T1000 (cell line): Measurements from ENCODE around the gene STAU1.
A peak's percentile ranks its signal among the peaks of the same experiment; 100 is the strongest.
"Not testable (repeated sequence)": the region's sequence is repeated elsewhere in the genome, so short reads cannot be mapped to it uniquely, and the experiment has no call there.

ENCODE experiments used
- DNase-seq: peaks from one replicate; lab custom pipeline; 2025; ENCODE audit warnings: mixed read lengths; lab: John Stamatoyannopoulos, UW

STAU1 gene, protein sequence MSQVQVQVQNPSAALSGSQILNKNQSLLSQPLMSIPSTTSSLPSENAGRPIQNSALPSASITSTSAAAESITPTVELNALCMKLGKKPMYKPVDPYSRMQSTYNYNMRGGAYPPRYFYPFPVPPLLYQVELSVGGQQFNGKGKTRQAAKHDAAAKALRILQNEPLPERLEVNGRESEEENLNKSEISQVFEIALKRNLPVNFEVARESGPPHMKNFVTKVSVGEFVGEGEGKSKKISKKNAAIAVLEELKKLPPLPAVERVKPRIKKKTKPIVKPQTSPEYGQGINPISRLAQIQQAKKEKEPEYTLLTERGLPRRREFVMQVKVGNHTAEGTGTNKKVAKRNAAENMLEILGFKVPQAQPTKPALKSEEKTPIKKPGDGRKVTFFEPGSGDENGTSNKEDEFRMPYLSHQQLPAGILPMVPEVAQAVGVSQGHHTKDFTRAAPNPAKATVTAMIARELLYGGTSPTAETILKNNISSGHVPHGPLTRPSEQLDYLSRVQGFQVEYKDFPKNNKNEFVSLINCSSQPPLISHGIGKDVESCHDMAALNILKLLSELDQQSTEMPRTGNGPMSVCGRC

GRCh38 chr20:49187851-49188641 is at the start of gene STAU1:
Gene STAU1, minus strand, starts transcription at chr20:49188334. Its CDS starts 22,133 bp downstream, at chr20:49166201.
- peak; percentile 98 for DNase-seq

DNA sequence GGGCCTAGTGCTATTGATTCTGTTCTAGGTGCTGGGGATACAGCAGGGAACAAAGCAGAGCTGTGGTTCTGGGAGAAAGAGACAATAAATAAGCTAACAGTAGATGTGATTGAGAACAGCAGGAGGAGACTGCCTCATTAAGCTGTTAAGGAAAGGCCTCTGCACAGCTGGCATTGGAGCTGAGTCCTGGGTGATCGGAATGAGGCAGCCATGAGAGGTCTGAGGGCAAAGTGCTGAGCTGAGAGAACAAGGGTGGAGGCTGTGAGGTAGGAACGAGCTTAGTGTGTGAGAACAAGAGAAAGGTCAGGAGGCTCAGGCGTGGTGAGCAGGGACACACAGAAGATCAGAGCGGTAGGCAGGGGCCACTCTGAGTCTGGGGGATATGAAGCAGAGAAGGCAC is 49.4 kb upstream of the STAU1 start:
- no peak for DNase-seq

GRCh38 chr20:49236301-49236700 is 48.2 kb upstream of the STAU1 start:
- no peak for DNase-seq

DNA sequence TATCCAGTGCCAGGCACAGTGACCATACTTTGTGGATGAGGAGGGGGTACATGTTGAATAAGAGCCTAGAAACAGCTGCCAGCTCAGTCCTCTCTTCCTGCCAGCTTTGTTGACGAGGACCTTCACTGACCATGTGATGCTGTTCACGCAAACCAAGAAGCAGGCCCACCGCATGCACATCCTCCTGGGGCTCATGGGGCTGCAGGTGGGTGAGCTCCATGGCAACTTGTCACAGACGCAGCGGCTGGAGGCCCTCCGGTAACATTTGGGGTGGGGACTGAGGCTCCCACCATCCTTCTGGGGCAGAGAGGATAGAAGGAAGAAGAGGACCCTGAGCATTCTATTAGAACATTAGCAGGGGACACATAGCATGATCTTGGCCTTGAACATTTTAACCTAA is 46.7 kb upstream of the STAU1 start:
- no peak for DNase-seq

DNA sequence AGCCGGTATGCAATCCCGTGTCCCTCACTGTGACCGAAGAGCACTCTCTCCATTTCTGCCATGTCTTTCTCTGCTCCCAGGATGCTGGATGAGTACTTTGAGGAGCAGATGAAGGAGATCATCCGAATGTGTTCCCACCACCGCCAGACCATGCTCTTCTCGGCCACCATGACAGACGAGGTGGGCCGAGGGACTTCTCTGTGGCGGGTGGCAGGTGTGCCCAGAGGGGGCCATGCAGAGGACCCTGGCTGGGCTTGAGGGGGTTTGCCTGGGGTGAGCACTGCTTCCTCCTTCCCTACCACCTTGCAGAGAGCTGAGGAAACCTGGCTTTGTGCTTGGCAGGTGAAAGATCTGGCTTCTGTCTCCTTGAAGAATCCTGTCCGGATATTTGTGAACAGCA is 45.1 kb upstream of the STAU1 start:
- no peak for DNase-seq

GRCh38 chr20:49231471-49231870 is 43.3 kb upstream of the STAU1 start:
- DNase-seq: no peak

DNA sequence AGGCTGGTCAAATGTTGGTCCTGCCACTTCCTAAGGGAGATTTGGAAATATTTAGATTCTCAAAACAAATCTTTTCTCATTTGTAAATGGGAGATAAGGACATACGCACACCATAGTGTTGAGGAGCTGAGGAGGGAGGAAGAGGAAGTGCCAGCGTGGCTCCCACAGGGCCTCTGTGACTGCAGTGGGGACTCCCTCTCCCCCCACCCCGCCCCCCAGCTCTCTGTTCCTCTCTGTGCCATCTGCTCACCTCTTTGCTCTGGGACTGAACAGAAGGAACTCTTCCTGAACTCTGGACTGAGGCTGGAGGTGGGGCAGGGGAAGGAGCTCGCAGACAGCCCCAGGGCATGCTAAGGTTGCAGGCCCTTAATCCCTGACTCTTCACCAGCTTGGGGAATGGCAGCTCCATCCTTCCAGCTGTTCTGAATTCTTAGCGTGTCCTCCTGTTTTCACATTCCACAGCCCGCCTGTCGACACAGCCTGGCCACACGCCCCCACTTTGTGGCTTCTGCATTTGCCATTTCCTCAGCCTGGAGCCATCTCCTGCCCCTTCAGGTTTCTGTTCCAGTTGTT is 42.5 kb upstream of the STAU1 start:
- DNase-seq: no peak

- no peak for DNase-seq
These were observed 41.9 kb upstream of the STAU1 start for GRCh38 chr20:49230021-49230420.

- DNase-seq: no peak
These were observed 41.2 kb upstream of the STAU1 start for GRCh38 chr20:49229381-49229780.

DNA sequence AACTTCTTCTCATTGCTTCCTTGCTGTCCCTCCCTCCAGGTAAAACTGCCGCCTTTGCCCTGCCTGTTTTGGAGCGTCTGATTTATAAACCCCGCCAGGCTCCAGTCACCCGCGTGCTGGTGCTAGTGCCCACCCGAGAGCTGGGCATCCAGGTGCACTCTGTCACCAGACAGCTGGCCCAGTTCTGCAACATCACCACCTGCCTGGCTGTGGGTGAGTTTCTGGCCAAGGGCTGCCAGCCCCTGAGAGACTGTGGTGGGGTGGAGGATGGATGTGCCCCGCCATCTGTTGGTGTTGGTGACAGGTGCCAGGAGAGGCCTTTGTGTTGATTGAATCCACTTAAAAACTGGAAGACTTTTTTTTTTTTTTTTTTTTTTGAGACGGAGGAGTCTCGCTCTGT is 40.5 kb upstream of the STAU1 start:
- DNase-seq: no peak

DNA sequence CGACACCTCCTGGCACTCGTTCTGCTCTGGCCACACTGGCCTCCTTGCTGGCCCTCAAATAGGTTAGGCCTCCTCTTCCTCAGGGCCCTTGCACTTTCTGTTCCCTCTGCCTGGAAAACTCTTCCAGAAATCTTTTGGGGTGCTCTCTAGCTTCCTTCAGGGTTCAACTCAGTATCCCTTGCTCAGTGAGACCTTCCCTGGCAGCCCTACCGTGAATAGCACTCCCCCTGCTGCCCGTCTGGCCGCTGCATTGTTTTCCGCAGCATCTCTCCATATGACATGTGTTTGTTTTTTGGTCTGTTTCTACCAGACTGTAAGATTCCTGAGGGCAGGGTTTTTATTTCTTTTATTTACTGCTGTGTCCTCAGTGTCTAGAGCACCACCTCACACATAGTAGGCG is 37.8 kb upstream of the STAU1 start:
- DNase-seq: no peak

GRCh38 chr20:49219924-49220831 is 32.0 kb upstream of the STAU1 start:
- DNase-seq: no peak

DNA sequence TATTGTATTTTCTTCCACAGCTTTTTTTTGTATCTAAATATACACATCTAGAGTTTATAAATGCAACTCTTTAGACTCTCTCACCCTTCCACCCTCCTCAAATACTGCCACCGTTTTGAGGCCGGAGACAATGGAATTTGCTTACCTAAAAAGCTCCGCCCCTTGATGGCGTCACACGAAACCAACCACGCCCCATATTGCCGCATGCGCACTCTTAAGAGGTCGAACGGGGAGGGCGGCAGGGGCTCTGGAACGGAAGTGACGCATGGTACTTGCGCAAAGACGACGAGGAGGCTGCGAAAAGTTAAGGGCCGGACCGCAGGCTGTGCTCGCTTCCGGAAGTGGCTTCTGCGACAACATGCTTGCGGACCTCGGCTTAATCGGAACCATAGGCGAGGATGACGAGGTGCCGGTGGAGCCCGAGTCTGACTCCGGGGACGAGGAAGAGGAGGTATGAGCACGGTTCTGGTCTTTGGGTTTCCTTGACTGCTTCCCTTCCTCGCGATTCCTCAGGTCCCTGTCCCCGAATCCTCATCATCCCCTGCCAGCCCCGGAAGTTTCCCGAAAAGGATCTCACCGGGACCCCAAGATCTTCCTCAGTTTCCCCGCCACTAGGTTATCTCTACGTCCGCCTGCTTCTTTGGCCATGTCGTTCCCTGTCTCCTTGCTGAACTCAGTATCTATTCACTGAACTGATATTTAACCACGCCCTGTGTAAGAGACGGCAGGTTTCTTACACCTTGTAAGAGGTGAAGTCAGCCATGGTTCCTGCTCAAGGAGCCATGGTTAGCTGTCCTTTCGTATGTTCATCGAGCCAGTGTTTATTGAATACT is 31.2 kb upstream of the STAU1 start, which contains the start of gene DDX27:
TSS of gene DDX27 (plus strand) at position 326 of the 833 bp plus-strand sequence. CDS start at position 359, 33 bp downstream.
- DNase-seq: peak; percentile 99

GRCh38 chr20:49218739-49219090 is 30.6 kb upstream of the STAU1 start:
- DNase-seq: not testable (repeated sequence)

- DNase-seq: peak; percentile 80
These were observed 29.0 kb upstream of the STAU1 start for GRCh38 chr20:49216991-49217578.

DNA sequence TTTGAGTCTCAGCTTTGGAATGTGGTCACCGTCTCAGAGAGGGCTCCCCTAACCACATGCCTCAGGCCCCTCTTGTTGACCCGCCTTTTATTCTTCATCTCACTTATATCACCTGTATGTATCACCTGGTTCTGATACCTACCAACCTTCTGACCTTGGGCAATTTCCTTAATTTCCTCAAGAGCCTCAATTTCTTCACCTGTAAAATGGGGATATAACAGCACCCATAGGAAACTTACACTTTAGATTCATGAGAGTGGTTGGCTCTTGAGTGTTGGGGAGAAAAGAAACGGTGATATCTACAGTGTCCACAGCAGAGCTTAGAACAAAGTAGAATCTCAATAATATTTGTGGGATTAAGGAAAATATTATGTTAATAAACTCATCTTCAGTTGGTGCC is 27.1 kb upstream of the STAU1 start:
- DNase-seq: no peak

- DNase-seq: no peak
These were observed 26.4 kb upstream of the STAU1 start for GRCh38 chr20:49214571-49214970.

DNA sequence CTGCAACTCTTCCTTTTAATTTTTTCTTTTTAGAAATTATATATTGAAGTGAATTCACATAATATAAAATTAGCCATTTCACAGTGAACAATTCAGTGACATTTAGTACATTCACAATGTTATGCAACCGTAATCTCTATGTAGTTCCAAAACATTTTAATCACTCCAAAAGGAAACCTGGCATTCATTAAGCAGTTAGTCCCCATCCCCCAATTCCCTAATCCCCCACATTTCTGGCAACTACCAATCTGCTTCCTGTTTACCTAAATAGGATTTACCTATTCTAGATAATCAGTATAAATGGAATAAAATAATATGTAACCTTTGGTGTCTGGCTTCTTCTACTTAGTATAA is 22.6 kb upstream of the STAU1 start:
- DNase-seq: no peak

DNA sequence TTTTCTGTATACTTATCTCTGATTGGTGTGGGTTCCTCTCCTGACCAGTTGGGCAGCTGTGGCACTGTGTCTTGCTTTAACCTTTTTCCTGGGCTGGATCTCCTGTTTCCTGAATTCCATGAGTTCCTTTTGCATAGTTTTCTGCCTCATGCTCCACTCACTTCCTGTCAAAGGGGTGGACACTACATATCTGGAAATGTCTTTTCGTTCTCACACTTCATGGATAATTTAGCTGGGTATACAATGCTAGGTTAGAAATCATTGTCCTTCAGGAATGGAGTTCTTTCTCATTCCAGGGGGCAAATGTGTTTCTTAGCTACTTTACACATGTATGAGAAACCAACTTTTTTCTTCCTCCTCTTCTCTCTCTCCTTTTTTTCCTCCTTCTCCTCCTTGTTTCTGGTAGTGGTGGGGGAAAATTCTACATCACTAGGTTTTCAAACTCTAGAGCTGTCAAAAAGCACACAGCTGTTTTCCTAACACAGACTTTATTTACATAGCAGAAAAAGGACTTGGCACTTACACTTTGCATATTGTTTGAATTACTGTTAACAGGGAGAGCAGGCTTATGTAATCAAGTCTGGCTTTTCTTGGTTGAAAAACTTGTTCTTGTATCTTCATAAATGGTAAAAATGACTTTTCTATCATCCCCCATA is 22.1 kb upstream of the STAU1 start:
- DNase-seq: no peak

DNA sequence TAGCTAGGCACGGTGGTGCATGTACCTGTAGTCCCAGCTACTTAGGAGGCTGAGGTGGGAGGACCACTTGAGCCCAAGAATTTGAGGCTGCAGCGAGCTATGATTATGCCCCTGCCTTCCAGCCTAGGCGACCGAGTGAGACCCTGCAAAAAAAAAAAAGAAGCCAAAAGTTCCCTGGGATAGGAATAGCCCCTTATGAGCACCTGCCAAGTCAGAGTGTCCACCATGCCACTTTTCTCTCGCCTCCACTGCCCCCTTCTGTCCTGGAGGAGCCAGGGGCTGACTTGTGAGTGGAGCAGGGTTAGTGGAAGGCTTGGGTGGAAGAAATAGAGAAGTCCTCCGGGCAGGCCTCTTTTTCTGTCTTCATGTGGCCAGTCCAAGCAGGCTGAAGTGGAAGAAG is 18.9 kb upstream of the STAU1 start:
- no peak for DNase-seq
